Measurements from ENCODE around the gene ROS1. TPM values are rescaled to one million over a fixed set of nuclear protein-coding genes. Genes with fewer than 3 reads are reported as not detected.
"Not testable (repeated sequence)": the region's sequence is repeated elsewhere in the genome, so short reads cannot be mapped to it uniquely, and the experiment has no call there.

Gene ROS1
- total and polyA plus RNA-seq, 3 experiments from 2014 or later = not detected

- CTCF ChIA-PET = no interaction called here
- Mint-ChIP-seq H3K27ac (no peak overlapping the region), H3K4me1 (peaks cover 13 to 27% (median 15%) of the 10 kb centered on the region in 3 donors), H3K9me3 (peaks cover 0 to 3% (median 0%) of the 10 kb centered on the region in 5 donors), H3K4me3 (peak overlapping the region; percentile 49 to 87 (median 64)), H3K36me3 (no peaks in the 10 kb centered on the region), H3K27me3 (peaks cover 68 to 76% of the 10 kb centered on the region in 2 donors)
- H3K4me1 ChIP-seq (ENCODE audit: insufficient read depth, low read length) = no peaks in the 10 kb centered on the region
- no peak for DNase-seq
- peaks cover 26% of the 10 kb centered on the region for H3K27me3 ChIP-seq (ENCODE audit: insufficient read depth, low read length, poor library complexity, severe bottlenecking)
- POLR2A ChIA-PET = no interaction called here
- no peaks in the 10 kb centered on the region for H3K36me3 ChIP-seq (ENCODE audit: insufficient read depth, low read length)
- H3K4me3 ChIP-seq (ENCODE audit: low read length) = no peak overlapping the region
- no peaks in the 10 kb centered on the region for H3K9me3 ChIP-seq (ENCODE audit: low read length)
- no peak overlapping the region for H3K27ac ChIP-seq (ENCODE audit: low read depth, low read length)
Measured at GRCh38 chr6:117264692-117265409, 160.9 kb downstream of the ROS1 start.

- peaks cover 63 to 71% of the 10 kb centered on the region in 2 donors for H3K27me3 Mint-ChIP-seq
- H3K27me3 ChIP-seq (ENCODE audit: insufficient read depth, low read length, poor library complexity, severe bottlenecking) = peaks cover 24% of the 10 kb centered on the region
- no peak overlapping the region for H3K27ac Mint-ChIP-seq
- H3K4me1 ChIP-seq (ENCODE audit: insufficient read depth, low read length) = no peaks in the 10 kb centered on the region
- H3K9me3 ChIP-seq (ENCODE audit: low read length) = no peaks in the 10 kb centered on the region
- peaks cover 13 to 22% (median 13%) of the 10 kb centered on the region in 3 donors for H3K4me1 Mint-ChIP-seq
- H3K36me3 ChIP-seq (ENCODE audit: insufficient read depth, low read length) = no peaks in the 10 kb centered on the region
- peaks cover 0 to 3% (median 0%) of the 10 kb centered on the region in 5 donors for H3K9me3 Mint-ChIP-seq
- no peaks in the 10 kb centered on the region for H3K36me3 Mint-ChIP-seq
- peak overlapping the region; percentile 49 to 86 (median 64) for H3K4me3 Mint-ChIP-seq
- POLR2A ChIA-PET = no interaction called here
- H3K4me3 ChIP-seq (ENCODE audit: low read length) = no peak overlapping the region
- CTCF ChIA-PET = no interaction called here
- no peak for DNase-seq
- no peak overlapping the region for H3K27ac ChIP-seq (ENCODE audit: low read depth, low read length)
Measured at GRCh38 chr6:117264369-117264691, 161.4 kb downstream of the ROS1 start.

DNA sequence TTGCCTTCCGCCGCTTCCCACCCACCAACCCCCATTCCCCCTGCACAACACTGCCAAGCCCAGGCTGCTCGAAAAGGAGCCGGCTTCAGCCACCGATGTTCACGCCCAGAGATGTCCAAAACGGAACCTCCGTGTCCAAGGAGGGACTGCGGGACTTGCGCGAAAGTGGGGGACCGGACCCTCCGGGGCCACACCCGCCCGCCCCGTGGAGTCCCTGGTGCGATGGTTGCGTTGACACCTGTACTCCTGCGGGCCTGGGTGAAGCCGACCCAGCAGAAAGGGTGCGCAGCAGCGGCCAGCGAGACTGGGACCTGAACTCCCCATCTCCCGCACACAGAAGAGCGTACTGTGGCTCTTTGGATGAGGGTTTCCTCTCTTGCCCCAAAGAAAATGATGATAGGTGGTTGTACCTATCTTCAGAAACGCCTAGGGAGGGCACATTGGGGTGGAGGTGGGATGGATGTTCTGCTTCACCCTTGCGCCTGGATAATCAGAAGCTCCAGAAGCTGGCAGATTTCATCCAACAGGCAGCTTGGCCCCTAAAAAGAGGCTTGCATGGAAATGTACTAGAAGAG lies 162.3 kb downstream of the ROS1 start:
- Mint-ChIP-seq H3K27me3 (peaks cover 55 to 62% of the 10 kb centered on the region in 2 donors), H3K4me1 (peaks cover 13 to 22% (median 13%) of the 10 kb centered on the region in 3 donors), H3K4me3 (no peak overlapping the region), H3K36me3 (no peaks in the 10 kb centered on the region), H3K9me3 (peaks cover 0 to 3% (median 0%) of the 10 kb centered on the region in 5 donors), H3K27ac (no peak overlapping the region)
- Histone ChIP-seq H3K36me3 (ENCODE audit: insufficient read depth, low read length) (no peaks in the 10 kb centered on the region), H3K9me3 (ENCODE audit: low read length) (no peaks in the 10 kb centered on the region), H3K4me3 (ENCODE audit: low read length) (no peak overlapping the region), H3K27me3 (ENCODE audit: insufficient read depth, low read length, poor library complexity, severe bottlenecking) (peaks cover 24% of the 10 kb centered on the region), H3K27ac (ENCODE audit: low read depth, low read length) (no peak overlapping the region), H3K4me1 (ENCODE audit: insufficient read depth, low read length) (no peaks in the 10 kb centered on the region)
- DNase-seq = no peak
- ChIA-PET POLR2A (no interaction called here), CTCF (no interaction called here)

DNA sequence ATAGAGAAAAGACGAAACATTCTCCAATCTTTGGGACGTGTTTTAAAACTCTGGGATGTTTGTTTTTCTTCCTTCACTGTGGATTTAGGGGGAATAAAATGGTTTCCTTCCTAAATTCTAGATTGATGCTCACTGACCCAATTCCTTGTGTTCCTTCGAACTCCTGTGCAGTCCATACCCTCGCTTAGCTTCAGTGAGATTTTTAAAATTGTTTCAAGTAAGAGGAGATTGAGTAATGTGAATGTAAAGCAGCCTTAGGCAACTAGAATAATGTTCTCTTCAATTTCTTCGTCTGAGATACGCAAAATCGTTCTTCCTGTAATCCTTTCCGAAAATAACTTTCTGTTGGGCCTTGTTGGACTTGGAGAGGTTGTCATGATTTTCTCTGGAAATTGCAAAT lies 162.9 kb downstream of the ROS1 start:
- no peaks in the 10 kb centered on the region for H3K9me3 ChIP-seq (ENCODE audit: low read length)
- no peak for DNase-seq
- Mint-ChIP-seq H3K27ac (no peak overlapping the region), H3K36me3 (no peaks in the 10 kb centered on the region), H3K9me3 (peaks cover 0 to 3% (median 0%) of the 10 kb centered on the region in 5 donors), H3K27me3 (peaks cover 49 to 55% of the 10 kb centered on the region in 2 donors), H3K4me3 (no peak overlapping the region), H3K4me1 (peaks cover 13 to 22% (median 13%) of the 10 kb centered on the region in 3 donors)
- CTCF ChIA-PET = no interaction called here
- no peaks in the 10 kb centered on the region for H3K4me1 ChIP-seq (ENCODE audit: insufficient read depth, low read length)
- POLR2A ChIA-PET = no interaction called here
- H3K27ac ChIP-seq (ENCODE audit: low read depth, low read length) = no peak overlapping the region
- no peak overlapping the region for H3K4me3 ChIP-seq (ENCODE audit: low read length)
- no peaks in the 10 kb centered on the region for H3K36me3 ChIP-seq (ENCODE audit: insufficient read depth, low read length)
- H3K27me3 ChIP-seq (ENCODE audit: insufficient read depth, low read length, poor library complexity, severe bottlenecking) = peaks cover 24% of the 10 kb centered on the region

GRCh38 chr6:117253785-117254184 lies 172.0 kb downstream of the ROS1 start:
- no peak overlapping the region for H3K27ac Mint-ChIP-seq
- ChIA-PET CTCF (no interaction called here), POLR2A (no interaction called here)
- no peaks in the 10 kb centered on the region for H3K4me1 ChIP-seq (ENCODE audit: insufficient read depth, low read length)
- H3K27ac ChIP-seq (ENCODE audit: low read depth, low read length) = no peak overlapping the region
- no peaks in the 10 kb centered on the region for H3K27me3 ChIP-seq (ENCODE audit: insufficient read depth, low read length, poor library complexity, severe bottlenecking)
- H3K9me3 Mint-ChIP-seq = peaks cover 0 to 6% (median 2%) of the 10 kb centered on the region in 5 donors
- peaks cover 0 to 4% of the 10 kb centered on the region in 2 donors for H3K27me3 Mint-ChIP-seq
- no peaks in the 10 kb centered on the region for H3K9me3 ChIP-seq (ENCODE audit: low read length)
- no peak overlapping the region for H3K4me3 Mint-ChIP-seq
- no peak for DNase-seq
- no peaks in the 10 kb centered on the region for H3K4me1 Mint-ChIP-seq
- no peaks in the 10 kb centered on the region for H3K36me3 ChIP-seq (ENCODE audit: insufficient read depth, low read length)
- H3K4me3 ChIP-seq (ENCODE audit: low read length) = no peak overlapping the region
- H3K36me3 Mint-ChIP-seq = no peaks in the 10 kb centered on the region

DNA sequence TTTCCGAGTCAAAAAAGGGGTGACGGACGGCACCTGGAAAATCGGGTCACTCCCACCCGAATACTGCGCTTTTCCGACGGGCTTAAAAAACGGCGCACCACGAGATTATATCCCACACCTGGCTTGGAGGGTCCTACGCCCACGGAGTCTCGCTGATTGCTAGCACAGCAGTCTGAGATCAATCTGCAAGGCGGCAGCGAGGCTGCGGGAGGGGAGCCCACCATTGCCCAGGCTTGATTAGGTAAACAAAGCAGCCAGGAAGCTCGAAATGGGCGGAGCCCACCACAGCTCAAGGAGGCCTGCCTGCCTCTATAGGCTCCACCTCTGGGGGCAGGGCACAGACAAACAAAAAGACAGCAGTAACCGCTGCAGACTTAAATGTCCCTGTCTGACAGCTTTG lies 180.8 kb downstream of the ROS1 start:
- H3K4me1 ChIP-seq (ENCODE audit: insufficient read depth, low read length); H3K27me3 ChIP-seq (ENCODE audit: insufficient read depth, low read length, poor library complexity, severe bottlenecking); H3K27ac ChIP-seq (ENCODE audit: low read depth, low read length); H3K36me3 ChIP-seq (ENCODE audit: insufficient read depth, low read length); H3K9me3 Mint-ChIP-seq; H3K36me3 Mint-ChIP-seq; H3K9me3 ChIP-seq (ENCODE audit: low read length); H3K4me3 ChIP-seq (ENCODE audit: low read length); H3K4me1 Mint-ChIP-seq; H3K27me3 Mint-ChIP-seq; POLR2A ChIA-PET; CTCF ChIA-PET: not testable (repeated sequence)
- Mint-ChIP-seq H3K27ac (peak overlapping the region in 2 of 8 donors; percentile 47 to 61), H3K4me3 (peak overlapping the region in 2 of 7 donors; percentile 65 to 72)
- DNase-seq = peak in 1 of 5 donors; percentile 18

- CTCF ChIA-PET; H3K27ac ChIP-seq (ENCODE audit: low read depth, low read length); H3K27me3 Mint-ChIP-seq; H3K36me3 ChIP-seq (ENCODE audit: insufficient read depth, low read length); H3K4me1 Mint-ChIP-seq; H3K36me3 Mint-ChIP-seq; H3K9me3 ChIP-seq (ENCODE audit: low read length); H3K4me1 ChIP-seq (ENCODE audit: insufficient read depth, low read length); POLR2A ChIA-PET; H3K9me3 Mint-ChIP-seq; H3K27me3 ChIP-seq (ENCODE audit: insufficient read depth, low read length, poor library complexity, severe bottlenecking); H3K4me3 ChIP-seq (ENCODE audit: low read length): not testable (repeated sequence)
- Mint-ChIP-seq H3K4me3 (peak overlapping the region in 2 of 7 donors; percentile 65 to 72), H3K27ac (peak overlapping the region in 2 of 8 donors; percentile 47 to 61)
- DNase-seq = peak in 1 of 5 donors; percentile 10
Measured at GRCh38 chr6:117244571-117244970, 181.2 kb downstream of the ROS1 start.
